Stimulated activated CD8-positive, alpha-beta memory T cell treated with anti-CD3 and anti-CD28 coated beads, Interleukin-4, amount 100 ng/mL, for 4 hours (primary cell): Measurements from ENCODE around the gene ALDOB.
"Not testable (repeated sequence)": the region's sequence is repeated elsewhere in the genome, so short reads cannot be mapped to it uniquely, and the experiment has no call there.

Experiments used
- DNase-seq, 2 donors: peaks; one replicate each; pipeline ENCODE4 v3.0.0-alpha.2; 2020; ENCODE audit warnings: low read depth in 2 of 2, low spot score in 1 of 2

The ALDOB gene

DNA sequence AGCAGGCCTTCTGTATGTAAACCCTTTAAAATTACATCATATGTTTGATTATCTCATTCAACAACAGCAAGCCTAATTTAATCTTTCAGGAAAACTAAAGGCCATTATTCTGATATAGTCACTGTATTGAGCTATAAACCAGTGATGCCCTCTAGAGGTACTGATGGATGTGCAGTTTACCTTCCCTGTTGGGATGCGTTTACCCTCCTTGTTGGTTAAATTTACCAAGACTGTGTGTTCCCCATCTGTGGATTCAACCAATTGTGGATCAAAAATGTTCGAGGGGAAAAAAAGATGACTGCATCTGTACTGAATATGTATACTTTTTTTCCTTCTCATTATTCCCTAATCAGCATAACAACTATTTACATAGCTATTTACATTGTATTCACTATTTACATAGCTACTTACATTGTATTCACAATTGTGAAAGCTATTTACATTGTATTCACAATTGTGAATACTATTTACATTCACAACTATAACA, 47.0 kb downstream of the ALDOB start:
- no peak for DNase-seq

DNA sequence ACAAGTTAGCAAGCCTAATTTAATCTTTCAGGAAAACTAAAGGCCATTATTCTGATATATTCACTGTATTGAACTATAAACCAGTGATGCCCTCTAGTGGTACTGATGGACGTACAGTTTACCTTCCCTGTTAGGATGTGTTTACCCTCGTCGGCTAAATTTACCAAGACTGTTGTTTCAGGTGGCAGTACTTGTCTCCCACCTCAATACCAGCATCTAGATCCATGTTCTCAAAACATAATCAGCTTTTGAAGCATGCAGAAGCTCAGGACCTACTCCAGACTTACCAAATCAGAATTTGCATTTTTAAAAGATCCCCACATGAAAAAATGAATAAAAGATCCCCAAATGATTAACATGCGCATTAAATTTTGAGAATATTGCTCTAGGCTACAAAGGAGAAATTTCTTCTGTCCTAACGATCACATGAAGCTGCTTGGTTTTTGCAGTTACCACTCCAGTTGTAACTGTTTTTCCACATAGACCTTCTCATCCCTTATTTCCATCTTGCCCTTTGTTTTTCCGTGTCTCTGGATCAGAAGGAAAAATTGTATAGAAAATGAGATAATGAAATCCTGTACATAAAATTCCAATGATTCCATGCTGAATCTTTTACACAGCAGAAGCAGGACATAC, 47.6 kb downstream of the ALDOB start:
- DNase-seq: no peak

DNA sequence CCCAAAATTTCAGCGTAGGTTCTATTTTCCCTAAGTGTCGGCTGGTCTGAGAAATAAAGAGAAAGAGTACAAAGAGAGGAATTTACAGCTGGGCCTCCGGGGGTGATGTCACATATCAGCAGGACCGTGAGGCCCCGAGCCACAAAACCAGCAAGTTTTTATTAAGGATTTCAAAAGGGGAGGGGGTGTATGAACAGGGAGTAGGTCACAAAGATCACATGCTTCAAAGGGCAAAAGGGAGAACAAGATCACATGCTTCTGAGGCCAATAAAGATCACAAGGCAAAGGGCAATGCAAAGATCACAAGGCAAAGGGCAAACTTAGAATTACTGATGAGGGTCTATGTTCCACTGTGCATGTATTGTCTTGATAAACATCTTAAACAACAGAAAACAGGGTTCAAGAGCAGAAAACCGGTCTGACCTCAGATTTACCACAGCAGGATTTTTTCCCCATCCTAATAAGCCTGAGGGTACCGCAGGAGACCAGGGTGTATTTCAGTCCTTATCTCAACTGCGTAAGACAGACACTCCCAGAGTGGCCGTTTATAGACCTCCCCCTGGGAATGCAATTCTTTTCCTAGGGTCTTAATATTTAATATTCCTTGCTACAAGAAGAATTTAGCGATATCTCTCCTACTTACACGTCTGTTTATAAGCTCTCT, 50.6 kb downstream of the ALDOB start, which contains the start of gene BAAT:
Gene BAAT, minus strand, starts transcription at position 134 of the 664 bp plus-strand sequence. CDS start 13,602 bp downstream, outside the sequence.
- DNase-seq: not testable (repeated sequence)

DNA sequence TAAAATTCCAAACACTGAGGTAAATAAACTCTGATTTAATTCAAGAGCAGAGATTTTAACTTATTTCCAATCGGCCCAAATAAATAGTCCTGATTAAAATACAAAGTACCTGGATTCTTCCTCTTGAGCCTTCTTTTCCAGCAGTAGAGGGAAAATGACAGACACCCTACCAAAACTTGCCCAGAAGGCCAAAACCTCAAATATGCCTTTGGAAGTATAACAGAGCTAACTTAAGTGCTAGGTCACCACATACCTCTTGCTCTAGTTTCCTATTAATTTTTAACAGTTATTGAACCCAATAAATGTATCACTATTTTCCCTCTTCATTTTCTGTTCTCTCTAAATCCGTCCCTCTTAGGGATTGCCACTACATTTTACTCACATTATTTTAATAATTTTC, 52.2 kb downstream of the ALDOB start:
- no peak for DNase-seq

DNA sequence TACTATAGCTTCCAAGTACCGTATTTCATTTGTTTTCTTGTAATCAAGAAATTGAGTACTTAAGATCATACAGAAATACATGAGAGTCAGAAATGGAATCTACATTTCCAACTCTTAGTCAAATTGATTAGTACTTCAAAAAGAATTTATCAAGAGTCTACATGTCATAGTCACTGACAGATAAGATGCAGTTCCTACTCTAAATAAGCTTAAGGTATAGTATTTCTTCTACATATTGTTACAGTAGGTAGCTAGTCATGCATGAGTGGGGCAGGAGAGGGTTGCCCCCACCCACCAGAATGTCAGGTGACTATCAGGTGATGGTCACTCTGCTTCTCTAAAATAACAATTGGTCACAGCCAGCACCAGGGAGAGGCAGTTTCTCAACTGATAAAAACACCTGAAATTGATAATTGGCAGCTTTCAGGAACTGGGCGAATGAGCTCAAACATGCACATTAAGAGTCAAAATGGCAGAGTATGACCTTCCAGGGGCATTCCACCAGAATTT, 53.7 kb downstream of the ALDOB start:
- no peak for DNase-seq

DNA sequence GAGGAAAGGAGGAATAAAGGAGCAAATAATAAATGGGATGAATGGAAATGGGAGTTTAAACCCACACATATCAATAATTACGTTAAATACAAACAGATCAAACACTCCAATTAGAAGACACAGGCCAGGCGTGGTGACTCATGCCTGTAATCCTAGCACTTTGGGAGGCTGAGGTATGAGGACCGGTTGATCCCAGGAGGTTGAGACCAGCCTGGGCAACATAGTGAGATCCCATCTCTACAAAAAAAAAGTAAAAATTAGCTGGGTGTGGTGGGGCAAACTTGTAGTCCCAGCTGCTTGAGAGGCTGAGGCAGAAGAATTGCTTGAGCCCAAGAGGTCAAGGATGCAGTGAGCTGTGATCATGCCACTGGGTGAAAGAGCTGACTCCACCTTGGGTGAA, 54.5 kb downstream of the ALDOB start:
- DNase-seq: no peak

DNA sequence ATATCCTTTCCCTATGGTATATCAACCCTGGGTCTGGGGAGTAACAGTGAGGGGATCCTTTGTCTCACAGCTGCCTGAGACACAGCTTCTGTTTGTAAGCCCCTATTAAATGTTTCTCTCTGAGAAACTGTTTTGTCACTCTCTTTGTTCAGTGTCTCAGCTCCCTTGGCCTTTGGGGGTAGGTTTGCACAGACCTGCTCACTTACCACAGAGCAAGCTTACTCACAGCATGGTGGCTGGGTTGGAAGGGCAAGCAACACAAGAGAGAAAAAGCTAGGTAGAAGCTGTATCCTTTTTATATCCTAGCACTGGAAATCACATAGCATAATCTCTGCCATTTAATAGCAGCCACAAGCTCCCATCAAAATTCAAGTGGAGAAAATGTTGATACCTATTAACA, 55.3 kb downstream of the ALDOB start:
- DNase-seq: no peak

DNA sequence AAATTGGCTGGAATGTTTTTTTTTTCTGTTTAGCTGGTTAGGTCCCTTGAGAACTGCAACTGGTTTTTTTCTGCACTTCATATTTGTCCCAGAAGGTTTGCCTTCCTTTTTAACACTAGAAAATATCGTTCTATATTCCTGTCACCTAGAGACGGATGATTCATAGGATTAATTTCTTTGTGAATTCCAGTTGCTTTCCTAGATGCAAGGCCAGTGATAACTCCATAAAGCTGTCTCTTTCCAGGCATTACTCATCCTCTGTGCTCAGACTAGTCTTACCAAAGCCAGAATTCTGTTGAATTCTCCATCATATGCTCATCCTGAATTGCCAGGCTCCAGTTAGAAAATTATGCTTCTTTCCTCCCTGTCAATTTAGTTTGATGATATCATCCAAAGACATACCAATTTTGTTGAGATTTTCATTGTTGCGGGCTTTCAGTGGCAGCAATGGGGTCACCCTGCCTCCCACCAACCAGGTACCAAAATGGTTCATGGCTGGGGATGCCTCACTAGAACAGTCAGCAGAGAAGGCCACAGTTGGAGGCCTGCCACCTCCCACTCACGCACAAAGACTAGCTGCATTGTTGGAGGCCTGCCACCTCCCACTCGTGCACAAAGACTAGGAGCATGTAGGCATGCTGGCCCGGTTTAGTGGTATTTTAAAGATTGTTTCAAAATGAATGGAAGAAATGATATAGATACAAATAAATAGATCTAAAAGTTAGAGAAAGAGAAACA, 59.3 kb downstream of the ALDOB start:
- DNase-seq: no peak

DNA sequence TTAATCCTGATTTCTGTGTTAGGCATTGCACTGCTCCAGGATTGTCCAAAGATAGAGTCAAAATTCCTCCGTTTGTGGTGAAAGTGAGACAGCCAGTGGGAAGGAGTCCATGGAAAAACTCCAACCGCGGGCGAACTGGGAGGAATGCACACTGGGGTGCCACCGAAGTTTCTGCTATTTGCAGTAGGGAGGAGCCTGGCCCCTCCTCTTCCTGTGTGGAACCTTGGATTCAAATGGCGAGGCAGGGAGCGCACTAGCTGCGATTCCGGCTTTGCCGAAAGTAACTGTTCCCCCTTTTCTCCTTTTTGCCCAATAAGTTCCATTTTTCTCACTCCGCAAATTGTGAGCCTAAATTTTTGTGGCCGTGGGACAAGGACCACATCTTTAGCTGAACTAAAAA, 60.0 kb downstream of the ALDOB start:
- DNase-seq: no peak

DNA sequence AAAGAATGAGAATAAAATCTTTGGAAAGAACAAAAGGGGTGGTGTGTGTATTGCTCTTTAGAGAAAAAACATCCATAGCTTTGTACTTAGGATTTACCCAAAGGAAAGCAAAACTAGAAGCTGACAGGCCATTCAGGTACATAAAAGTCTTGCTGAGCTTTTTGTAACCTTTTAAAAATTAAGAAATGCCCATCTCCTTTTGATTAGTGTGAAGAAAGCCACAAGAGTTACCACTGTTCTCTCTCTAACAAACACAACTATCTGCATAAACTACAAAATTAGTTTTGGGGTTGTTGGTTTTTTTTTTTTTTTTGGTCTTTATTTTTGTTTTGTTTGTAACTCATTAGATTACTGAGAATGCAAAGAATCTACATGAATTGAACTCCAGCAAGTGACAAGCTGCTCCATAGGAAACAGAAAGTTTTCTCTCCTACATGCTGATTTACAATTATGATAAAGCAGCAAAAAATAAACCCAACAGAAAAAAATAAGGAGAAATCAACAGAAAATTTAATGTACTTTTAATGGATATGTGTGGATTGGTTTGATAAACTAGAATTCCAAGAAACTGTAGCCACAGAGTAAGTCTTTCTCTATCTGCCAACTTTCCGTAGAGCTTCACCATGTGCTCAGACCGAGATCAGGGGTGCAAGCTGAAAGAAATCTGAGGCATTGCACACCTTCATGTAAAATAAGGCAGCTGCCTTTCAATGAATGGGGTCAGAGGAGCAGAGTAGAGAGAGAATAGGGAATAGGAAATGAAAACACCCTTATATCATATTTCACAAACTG, 63.1 kb downstream of the ALDOB start:
- no peak for DNase-seq

DNA sequence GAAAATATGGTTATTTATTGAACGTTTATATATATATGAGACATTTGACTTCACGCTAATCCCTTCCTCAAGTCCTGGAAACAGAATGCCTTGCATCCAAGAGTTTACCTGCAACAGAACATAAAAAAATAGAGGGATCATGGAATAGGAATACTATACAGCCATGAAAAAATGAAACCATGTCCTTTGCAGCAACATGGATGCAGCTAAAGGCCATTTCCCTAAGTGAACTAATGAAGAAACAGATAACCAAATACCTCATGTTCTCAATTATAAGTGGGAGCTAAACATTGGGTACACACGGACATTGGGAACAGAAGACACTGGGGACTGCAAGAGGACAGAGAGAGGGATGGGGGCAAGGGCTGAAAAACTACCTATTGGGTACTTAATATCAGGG, 63.8 kb downstream of the ALDOB start:
- DNase-seq: no peak
